GM18502 (cell line): ENCODE results near the gene KIRREL3.

Experiments
- ATAC-seq: cut with Tn5 transposase; IDR thresholded peaks from one replicate; pipeline ENCODE4 v1.9.1; 2021; ENCODE audit warnings: mild to moderate bottlenecking; ENCODE audit not compliant: unreplicated experiment, poor library complexity

KIRREL3 gene

DNA sequence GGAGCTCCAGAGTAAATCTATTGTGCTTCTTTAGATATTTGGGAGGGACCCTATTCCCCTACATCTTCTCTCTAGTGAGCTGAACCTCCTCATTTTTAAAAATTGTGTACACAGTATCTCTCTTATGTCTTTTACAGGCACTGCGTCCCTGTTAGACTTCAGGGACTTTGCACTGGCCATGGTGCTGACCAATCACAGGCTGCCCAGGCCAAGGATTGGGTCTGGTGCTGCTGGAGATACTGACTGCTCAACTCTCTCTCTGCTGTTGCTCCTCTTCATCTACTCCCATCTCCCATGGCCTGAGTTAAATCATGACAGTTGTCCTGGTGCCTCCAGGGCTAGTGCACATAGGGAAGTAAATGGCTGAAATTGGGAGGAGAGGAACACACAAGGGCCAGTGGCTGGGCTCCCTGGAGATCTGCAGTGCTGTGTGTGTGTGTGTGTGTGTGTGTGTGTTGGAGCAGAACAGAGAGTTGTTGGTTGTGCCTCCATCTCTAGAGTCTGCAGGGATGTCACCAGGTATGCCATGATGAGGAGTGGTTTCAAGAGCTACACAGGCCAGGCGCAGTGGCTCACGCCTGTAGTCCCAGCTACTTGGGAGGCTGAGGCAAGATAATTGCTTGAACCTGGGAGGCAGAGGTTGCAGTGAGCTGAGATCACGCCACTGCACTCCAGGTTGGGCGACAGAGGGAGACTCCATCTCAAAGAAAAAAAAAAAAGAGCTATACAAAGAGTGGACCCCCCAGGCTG lies 489.8 kb downstream of the KIRREL3 start:
- no peak for ATAC-seq

DNA sequence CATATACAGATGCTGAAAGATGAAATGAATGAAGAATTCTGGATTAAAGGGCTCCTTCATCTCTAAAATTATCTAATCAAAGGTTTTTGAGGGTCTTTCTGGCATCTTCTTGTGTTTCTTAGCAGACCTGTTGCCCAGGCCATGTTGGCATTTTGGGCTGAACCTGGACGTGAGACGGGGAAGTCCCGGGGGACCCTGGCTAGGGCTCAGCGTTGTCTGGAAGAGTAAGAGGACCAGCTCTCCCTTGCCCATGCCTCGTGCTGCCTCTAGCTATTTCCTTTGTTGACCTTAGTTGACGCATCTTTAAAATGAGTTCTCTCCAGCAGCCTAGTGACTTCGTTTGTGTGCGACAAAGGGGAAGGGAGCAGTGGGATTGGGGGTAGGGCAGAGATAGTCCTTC lies 492.9 kb downstream of the KIRREL3 start:
- no peak for ATAC-seq

DNA sequence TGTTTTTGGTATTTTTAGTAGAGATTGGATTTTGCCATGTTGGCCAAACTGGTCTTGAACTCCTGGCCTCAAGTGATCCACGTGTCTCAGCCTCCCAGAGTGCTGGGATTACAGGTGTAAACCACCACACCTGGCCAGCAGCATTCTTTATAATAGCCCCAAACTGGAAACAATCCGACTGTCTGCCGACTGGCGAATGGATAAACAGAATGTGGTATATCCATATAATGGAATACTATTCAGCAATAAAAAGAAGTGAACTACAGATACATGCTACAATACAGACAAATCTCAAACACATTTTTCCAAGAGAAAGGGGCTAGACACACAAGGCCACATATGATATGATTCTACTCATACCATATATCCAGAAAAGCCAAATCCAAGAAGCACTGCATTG lies 493.8 kb downstream of the KIRREL3 start:
- ATAC-seq, result no peak

DNA sequence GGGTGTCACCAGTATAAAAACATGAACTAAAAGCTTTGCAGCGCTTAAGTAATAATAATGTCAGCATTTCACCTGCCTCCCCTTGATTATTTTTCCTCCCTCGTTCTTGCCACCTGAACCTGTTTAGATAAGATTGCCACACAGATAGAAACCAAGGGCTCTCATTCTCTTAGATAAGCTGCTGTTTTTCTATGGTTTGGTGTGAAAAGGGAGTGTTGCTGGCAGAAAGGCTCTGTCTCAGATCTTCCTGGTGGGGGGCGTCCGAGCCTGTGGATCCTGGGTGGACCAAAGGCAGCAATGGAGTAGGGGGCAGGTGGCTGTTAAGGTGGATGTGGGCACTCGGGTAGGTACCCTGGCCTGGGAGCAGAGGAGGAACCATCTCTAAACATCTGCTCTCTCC lies 497.6 kb downstream of the KIRREL3 start:
- no peak for ATAC-seq

DNA sequence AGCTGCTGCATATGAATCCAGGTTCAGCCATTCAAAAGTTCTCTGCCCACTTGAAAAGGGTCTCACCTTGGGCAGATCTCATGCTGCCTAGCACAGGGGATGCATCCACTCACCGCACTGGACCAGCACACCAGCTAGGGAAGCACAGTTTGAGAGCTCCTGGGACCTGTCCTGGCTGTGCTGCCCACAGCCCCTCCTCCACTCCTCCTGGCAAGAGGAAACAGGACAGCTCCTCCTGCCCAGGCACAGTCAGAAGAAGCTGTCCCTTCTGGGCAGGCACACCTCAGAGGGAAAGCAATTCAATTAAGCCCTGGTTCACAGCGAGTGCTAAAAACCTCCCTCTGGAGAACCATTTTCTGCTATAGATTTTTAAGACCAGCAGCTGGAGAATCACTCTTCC lies 498.4 kb downstream of the KIRREL3 start:
- no peak for ATAC-seq

DNA sequence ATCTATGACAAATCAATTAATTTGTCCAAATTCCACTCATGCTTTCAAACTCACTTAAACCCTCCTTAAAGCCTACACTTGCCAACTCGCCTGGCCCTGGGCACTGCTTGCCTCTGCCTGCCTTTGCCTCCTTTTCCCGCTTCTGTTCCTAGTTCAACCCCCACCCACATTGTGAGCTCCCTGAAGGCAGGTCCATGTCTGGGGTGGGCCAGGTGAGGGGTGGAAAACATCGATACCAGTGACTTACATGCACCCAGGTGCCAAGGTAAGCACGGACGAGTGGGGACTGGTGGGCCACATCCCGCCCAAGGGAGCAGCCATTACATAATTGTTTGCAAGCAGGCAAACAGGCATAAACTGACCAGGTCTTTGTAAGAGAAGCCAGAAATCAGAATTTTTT lies 498.9 kb downstream of the KIRREL3 start:
- no peak for ATAC-seq

DNA sequence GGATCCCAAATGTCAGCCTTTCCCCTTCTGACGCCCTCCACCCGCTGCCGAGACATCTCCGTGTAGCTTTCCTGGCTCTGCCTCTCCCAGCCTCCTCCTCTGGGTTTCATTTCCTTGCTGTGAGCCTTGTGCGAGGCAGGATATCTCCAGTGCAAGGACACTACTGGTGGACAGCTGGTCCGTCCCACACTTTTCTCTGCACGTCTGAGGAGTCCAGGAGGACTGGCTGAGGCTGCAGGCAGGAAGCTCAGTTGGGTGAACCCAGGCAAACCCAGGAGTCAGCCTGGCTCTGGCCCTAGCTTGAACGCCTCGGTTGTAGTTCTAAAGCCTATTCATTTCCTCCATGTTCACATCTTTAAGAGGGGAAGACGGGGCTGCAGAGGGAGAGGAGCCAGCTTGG lies 499.6 kb downstream of the KIRREL3 start:
- no peak for ATAC-seq

DNA sequence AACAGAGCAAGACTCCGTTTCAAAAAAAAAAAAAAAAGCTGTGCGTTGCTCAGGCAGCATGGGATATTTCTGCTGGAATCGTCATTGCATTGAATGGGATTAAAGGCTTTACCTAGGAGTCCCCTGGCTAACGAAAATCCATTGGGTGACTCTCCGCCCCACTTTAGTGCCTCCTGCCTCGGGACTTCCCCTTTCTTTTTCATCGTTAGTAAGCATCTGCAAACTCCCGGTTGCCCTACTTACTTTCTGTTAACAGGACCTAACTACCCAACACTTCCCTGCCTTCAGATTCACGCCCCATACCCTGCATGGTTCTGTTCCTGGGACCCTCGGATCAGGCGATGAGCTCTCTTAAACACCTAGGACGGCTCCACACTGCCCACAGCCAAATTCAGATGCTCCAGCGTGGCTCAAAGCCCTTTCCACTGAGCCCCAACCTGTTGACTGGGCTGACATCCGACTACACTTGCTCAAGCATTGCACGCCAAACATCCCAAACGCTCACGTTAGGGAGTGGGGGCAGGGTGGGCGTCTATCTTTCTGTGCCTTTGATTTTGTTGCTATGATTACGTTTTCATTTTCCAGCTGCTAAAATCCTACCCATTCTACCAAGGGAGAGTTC lies 501.3 kb downstream of the KIRREL3 start:
- ATAC-seq, result no peak

DNA sequence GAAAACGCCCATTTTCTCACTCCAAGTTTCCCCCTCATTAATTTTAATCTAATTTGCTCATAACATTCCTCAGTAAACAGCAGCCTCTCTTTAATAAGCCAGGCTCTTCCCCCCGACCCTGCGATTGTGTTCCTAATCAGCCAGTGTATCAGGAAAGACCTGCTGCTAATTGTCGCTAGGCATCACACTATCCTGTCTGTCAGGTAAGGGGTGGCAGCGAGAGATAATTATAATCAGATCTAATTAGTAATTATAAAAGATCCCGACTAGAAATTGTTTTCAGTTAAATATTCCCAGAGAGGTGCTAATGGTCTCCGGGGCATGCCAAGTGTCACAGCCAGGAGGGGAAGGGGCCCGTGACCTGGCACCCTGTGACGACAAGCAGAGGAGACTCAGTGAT lies 502.3 kb downstream of the KIRREL3 start:
- no peak for ATAC-seq

DNA sequence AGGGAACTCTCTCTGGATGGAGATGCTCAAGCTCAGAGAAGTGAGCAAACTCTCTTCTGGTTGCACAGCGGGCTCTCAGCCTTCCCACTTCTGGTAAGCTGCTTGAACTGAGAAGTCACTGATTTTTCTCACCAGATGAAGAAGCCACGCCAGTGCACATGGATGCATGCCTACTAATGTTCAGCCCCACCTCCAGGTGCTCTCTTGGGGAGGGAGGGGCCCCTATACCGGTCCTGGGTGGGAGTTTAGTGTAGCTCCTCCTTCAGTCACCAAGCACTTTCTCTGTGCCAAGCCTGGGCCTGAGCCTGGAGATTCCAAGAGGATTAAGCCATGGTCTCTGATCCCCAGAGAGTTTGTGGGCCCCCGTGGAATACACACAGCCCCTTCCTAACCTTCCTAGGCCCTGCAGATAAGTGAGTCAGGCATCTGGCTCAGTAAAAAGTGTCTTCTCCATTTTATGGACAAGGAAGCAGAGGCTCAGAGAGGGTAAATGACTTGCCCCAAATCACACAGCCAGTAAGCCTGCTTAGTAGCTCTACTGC lies 502.9 kb downstream of the KIRREL3 start:
- no peak for ATAC-seq

DNA sequence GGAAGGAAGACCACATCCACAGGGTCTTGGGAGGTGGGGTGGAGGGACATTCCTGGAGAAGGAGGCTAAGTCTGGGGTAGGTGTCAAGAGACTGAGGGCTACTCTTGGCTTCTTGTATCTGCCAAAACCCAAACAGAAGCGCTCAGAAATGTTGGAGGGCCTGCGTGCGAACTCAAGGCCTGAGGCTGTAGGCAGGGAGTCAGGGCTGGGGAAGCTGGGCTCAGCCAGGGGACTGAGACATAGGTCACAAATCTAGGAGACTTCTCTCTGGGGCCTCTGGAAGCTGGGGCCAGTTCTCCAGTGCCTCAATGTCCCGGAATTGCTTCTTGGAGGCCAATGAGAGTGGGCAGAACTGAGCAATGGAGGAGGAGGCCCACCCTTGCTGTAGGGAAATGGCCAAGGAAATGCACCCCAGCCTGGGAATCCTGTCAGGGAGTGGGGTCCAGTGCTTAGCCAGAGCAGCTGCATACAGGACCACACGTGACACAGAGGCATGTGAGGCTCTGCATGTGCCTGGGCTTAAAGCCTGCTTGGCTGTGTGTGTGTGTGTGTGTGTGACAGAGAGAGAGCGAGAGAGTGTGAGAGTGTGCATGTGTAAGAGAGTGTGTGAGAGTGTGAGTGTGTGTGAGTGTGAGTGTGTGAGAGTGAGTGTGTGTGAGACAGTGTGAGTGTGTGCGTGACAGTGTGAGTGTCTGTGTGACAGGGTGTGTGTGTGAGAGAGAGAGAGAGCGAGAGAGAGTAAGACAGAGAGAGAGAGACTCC lies 503.8 kb downstream of the KIRREL3 start:
- ATAC-seq, result no peak

DNA sequence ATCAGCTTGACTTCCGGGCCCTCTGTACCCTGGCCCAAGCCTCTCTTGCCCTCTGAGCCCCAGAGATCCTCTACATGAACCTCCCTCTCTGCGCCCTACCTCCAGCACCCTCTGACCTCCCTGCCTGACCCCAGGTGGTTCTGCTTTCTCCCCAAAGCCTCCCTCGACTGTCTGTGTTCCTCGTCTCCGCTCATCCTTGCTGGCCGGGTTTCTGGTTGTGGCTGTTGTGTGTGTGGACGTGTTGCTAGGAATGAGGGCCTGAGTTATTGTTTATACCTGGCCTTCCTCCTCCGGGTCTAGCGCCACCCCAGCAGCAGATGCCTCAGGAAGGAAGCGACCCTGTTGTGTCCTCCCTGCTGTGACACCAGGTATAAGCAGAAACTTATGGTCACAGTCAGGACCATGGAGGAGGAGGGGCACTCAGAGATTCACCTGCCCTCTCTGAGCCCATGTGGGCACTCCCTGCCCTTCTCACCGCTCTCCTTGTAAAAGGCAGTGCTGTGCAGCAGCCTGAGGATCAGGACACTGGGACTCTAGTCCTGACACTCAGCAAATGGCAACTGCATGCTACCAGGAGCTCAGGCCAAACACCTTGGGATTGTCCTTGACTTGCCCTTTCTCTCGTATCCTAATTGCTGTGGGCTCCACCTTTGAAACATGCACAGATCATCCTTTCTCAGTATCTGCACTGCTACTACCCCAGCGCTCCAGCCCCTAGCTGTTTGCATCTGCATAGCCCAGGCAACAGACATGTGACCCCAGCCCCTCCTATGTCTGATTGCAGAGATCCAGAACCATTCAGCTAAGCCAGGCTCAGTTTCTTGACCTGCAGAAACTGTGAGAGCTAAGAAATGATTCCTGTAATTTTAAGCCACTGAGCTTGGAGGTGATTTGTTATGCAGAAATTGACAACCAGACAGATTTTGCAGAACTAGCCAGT lies 505.0 kb downstream of the KIRREL3 start:
- no peak for ATAC-seq

DNA sequence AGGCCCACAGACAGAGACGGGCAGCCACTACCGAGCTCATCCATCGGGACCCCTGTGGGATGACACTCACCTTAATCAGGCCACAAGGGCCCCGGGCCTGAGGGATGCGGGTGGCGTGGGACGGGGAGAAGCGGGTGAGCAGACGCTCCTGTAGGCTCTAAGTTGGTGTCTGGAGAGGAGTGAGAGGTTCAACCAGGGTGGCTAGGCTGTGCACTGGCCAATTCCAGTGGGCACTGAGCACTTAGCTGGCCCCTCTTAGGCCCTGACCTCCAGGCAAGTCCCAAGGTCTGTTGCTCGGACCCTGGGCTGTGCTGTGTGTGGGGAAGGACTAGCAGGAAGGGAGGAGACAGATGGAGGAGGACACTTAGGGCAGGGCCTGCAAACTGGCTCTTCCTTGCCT lies 505.7 kb downstream of the KIRREL3 start:
- no peak for ATAC-seq

DNA sequence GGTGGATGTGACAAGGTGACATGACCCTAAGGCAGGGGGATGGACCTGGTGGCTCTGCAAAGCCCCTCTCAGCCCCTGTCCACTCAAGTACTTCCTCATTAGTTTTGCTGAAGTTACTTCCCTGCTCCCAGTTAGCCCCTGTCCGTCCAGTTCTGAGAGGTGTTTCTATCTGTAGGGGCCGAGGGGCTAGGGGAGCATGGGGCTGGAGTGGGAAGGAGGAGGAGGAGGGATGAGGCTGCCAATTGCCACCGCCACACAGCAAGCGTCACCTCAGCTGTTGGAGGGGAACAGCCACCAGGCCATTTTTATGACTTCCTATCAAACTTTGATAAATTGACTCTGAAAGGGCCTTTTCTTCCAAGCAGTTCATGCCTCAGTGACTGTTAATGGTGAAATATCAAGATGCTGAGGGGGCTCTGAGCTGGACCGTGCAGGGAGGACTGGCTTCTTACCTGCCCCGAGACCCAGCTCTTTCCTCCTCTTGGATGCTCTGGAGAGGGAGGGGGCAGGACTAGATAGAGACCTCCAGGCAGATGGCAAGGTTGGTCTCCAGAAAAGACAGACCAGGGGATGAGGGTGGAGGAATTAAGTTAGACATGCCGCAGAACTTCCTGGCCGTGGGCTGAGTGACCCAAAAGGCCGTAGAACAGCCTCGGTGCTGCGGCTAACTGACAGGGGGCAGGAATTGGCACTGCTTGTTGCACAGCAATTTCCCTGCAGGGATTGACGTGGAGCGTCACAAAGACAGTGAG lies 508.1 kb downstream of the KIRREL3 start:
- ATAC-seq, result no peak

DNA sequence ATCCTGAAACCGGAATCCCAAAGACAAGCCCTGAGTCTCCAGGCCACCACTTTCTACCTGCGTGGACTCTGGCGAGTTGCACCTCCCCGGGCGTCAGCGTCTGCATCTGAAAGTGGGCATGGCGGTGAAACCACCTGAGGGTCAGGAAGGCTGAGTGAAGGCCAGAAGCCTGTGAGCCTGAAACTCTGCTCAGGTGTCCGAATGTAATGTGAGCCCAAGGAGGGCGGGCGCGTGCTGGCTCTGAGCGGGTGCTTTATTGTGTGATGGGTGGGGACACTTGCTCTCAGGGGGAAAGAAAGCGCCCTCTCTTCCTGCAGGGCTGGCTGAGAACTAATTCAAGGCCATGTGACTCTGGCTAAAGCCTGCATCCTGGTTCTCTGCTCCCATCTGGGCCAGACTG lies 509.5 kb downstream of the KIRREL3 start:
- no peak for ATAC-seq

DNA sequence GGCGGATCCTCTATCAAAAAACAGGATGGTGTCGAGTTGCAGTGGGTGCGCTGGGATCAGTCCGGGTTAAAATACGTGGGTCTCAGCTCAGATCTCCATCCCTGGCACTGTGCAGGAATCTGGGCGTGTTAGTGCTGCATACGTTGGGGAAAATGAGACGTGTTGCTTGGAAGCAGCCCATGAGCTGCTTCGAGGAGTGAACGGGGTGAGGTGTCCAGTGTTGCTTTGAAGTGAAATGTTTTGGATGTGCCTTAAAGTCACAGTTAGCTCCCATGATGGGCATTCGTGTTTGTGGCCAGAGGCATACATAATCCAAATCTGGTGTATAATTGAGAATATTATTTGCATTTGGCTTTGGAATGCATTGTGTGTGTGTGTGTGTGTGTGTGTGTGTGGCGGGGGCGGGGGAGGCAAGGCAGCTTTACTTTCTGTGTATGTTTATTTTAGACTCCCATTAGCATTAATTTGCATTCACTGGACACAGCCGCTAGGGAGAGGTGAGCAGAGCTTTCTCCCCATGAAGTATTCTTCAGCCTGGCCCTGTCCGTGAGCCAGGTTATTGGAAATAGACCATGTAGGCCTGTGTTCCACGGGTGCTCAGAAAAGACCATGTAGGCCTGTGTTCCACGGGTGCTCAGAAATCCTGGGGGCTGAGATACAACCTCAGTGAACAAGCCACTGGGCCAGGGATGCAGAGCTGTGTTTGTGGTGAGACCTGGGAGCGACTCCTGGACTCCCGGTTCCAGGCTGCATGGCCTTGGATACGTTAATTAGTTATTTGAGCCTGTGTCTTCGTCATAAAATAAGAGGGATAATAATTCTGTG lies 510.5 kb downstream of the KIRREL3 start:
- ATAC-seq, result no peak

DNA sequence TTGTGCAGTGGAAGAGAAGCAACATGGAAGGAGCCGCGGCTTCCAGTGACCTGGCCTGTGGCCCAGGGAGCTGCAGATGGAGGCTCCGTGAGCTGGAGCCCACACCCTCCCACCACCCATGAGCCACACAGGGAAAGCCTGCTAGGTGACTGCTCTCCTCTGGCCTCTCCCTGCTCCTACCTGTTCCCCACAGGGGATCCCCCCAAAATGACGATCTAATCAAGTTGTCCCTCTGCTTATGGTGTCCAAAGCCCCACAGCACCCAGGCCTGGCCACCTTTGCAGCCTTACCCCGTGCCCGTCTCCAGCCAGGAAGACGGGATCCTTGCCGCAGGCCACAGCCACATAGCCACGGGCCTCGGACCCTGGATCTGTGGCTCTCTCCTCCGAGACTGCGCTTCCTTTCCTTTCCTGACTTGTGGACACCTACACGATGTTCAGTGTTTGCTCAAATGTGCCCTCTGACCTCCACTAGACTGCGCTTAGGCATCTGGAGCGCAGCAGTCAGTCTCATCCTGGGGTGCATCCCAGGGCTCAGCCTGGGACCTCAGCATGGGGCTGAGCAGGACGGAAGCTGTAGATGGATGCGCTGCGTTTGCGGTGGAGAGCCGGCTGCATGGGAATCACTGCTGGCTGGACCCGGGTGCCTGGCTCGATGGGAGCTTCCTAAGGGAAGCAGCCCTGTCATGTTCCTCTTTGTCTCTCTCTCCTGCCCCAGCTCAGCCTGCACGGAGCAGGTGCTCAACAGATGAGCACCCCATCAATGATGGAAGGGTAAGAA lies 511.8 kb downstream of the KIRREL3 start:
- no peak for ATAC-seq

DNA sequence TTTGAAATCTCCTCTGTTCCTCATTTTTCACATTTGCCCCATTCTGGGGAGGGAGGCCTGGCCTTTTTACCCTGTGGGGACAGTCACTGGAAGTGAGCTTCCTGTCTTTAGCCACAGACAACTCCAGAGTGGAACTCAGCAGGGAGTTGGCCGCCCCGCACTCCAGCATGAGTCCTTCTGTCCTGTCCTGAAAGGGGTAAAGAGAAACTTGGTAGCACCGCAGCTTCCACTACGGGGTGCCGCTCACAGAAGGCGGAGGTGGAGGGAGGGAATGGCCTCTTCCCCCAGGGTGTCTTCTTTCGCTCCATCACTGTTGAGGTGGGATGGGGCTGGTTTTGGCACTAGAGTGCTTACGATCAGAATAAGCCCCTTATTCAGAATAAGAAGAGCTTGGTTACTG lies 512.9 kb downstream of the KIRREL3 start:
- ATAC-seq, result no peak
